ENCODE measurements around the gene VARS2.

DNA sequence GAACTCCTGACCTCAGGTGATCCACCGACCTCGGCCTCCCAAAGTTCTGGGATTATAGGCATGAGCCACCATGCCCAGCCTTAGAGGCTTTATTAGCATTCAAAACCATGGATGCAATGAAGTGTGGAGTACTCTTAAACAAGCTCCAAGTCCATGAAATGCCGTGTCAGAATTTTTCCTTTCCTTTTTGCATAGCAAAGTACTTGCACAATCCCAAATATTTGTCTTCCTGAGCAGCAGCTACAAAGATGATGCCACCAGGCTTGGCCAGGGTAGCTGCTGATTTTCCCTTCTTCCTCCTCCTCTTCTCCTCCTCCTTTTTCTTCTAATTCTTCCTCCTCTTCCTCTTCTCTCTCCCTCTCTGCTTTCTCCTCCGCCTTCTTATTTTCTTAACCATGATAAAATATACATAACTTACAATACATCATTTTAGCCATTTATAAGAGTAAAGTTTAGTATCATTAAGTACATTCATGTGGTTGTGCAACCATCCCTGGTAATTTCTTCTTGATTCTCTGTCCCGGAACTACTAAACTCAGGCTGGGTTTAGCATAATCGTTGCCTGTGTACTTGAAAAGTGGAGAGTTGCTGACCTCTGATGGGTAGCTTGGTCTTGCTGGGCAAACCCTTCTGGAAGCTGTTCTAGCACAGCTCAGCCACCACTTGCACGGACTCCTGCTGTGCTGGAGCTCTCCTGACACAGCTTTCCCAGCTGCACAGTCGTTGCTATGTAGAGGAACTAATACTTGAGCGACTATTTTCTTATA is 47.1 kb downstream of the VARS2 start:
- TF ChIP-seq, protein P1, sequence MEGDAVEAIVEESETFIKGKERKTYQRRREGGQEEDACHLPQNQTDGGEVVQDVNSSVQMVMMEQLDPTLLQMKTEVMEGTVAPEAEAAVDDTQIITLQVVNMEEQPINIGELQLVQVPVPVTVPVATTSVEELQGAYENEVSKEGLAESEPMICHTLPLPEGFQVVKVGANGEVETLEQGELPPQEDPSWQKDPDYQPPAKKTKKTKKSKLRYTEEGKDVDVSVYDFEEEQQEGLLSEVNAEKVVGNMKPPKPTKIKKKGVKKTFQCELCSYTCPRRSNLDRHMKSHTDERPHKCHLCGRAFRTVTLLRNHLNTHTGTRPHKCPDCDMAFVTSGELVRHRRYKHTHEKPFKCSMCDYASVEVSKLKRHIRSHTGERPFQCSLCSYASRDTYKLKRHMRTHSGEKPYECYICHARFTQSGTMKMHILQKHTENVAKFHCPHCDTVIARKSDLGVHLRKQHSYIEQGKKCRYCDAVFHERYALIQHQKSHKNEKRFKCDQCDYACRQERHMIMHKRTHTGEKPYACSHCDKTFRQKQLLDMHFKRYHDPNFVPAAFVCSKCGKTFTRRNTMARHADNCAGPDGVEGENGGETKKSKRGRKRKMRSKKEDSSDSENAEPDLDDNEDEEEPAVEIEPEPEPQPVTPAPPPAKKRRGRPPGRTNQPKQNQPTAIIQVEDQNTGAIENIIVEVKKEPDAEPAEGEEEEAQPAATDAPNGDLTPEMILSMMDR (conservative IDR thresholded peaks at IDR 0.05) = no peak
- no peak for TF ChIP-seq EZH2 (IDR thresholded peaks at IDR 0.05; ENCODE audit: low read depth)

Data from PC-9 (cell line).